Uterus (tissue), 4 donors: ENCODE measurements around the gene MGRN1. TPM values are rescaled to one million over a fixed set of nuclear protein-coding genes. Genes with fewer than 3 reads are reported as not detected.
"Not testable (repeated sequence)": the region's sequence is repeated elsewhere in the genome, so short reads cannot be mapped to it uniquely, and the experiment has no call there.

Source experiments
- DNase-seq, 2 donors: peaks; one replicate each; pipeline ENCODE4 v3.0.0-alpha.2; 2019 to 2020
- H3K27ac ChIP-seq, 2 donors: fragments of 200-600 bp; sonication (generic); 1 replicate in 1 of 2; 2 replicates in 1 of 2; pipeline ENCODE4 v1.5.1; 2016 to 2018
- H3K27me3 ChIP-seq, 2 donors: fragments of 200-600 bp; sonication (generic); one replicate each; pipeline ENCODE4 v1.5.1; 2018 to 2019; ENCODE audit warnings: control low read depth in 1 of 2
- H3K36me3 ChIP-seq, 2 donors: fragments of 200-600 bp; sonication (generic); one replicate each; pipeline ENCODE4 v1.5.1; 2019; ENCODE audit warnings: control low read depth in 1 of 2
- H3K4me1 ChIP-seq, 2 donors: fragments of 200-600 bp; sonication (generic); one replicate each; pipeline ENCODE4 v1.5.1; 2018 to 2019; ENCODE audit warnings: control low read depth in 1 of 2
- H3K4me3 ChIP-seq, 2 donors: fragments of 200-600 bp; sonication (generic); 1 replicate in 1 of 2; 2 replicates in 1 of 2; pipeline ENCODE4 v1.5.1; 2018 to 2019; ENCODE audit warnings: mild to moderate bottlenecking in 1 of 2
- H3K9me3 ChIP-seq, 2 donors: fragments of 200-600 bp; sonication (generic); one replicate each; pipeline ENCODE4 v1.5.1; 2019; ENCODE audit warnings: control low read depth in 1 of 2
- POLR2A ChIP-seq, 2 donors: fragments of 450-650 bp; IDR thresholded peaks; one replicate each; pipeline ENCODE4 v1.6.1; 2016; ENCODE audit warnings: antibody characterized with exemption in 2 of 2, mild to moderate bottlenecking in 1 of 2, moderate library complexity in 1 of 2
- intact Hi-C: fragments of 100-400 bp; cut with DNase I; formaldehyde crosslinking; loops from one replicate; pipeline ENCODE4 v1.15.1; 2023; ENCODE audit warnings: low total_unique reads
- microRNA-seq: library from miRNA; unstranded; fragments of <30 nt; microRNA quantifications from one replicate; pipeline ENCODE4, GENCODE V29; 2016; ENCODE audit warnings: borderline microRNAs expressed, borderline replicate concordance
- small RNA-seq: library from RNA; depleted of rRNA; stranded (forward); fragments of <200 nt; gene quantifications from one replicate; pipeline ENCODE3, GENCODE V24; 2016
- total RNA-seq, 4 donors: library from RNA; depleted of rRNA in 3 of 4; stranded (reverse); fragments of >200 nt in 3 of 4; gene quantifications; one replicate each; pipeline versions ENCODE4 v1.1.0 to v1.2.4, GENCODE V29; 2014 to 2023
- TF ChIP-seq, protein P1 (sequence below), 4 experiments: fragments of 200-600 bp in 2 of 4; fragments of 450-650 bp in 2 of 4; sonication (generic) in 2 of 4; IDR thresholded peaks; one replicate each; pipeline ENCODE4 v1.5.1; 2016 to 2019; ENCODE audit warnings: antibody characterized with exemption in 4 of 4, mild to moderate bottlenecking in 2 of 4, moderate library complexity in 1 of 4
- donor health status: DM: yes; HTN: yes; CAD: no.

MGRN1 gene
- total RNA-seq, 4 donors from 2014 or later: 19.0 to 107 (median 68.6) TPM

DNA sequence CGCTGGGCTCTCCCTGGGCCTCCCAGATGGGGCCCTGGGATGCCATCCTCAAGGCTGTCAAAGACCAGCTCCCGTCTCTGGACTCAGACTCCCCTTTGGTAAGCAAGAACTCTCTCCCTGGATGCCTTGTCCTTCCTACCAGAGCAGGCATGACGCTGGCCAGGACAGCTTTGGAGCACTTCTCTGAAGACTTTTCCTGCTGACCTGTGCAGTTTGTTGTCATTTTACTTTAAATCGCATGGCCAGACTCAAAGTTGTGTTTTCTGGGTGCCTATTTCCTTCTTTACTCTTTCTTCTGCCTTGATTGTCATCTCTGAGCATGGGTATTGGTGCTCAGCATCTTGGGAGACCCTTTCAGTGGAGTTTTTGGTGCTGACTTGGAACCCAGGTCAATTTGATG, 111.9 kb downstream of the MGRN1 start:
- intact Hi-C loops: no loop called here
- Histone ChIP-seq H3K4me1 (peaks cover 0 to 4% of the 10 kb centered on the region in 2 donors), H3K27ac (no peak overlapping the region), H3K4me3 (no peak overlapping the region), H3K27me3 (no peaks in the 10 kb centered on the region), H3K36me3 (no peaks in the 10 kb centered on the region), H3K9me3 (no peaks in the 10 kb centered on the region)
- DNase-seq: no peak
- TF ChIP-seq, protein P1, sequence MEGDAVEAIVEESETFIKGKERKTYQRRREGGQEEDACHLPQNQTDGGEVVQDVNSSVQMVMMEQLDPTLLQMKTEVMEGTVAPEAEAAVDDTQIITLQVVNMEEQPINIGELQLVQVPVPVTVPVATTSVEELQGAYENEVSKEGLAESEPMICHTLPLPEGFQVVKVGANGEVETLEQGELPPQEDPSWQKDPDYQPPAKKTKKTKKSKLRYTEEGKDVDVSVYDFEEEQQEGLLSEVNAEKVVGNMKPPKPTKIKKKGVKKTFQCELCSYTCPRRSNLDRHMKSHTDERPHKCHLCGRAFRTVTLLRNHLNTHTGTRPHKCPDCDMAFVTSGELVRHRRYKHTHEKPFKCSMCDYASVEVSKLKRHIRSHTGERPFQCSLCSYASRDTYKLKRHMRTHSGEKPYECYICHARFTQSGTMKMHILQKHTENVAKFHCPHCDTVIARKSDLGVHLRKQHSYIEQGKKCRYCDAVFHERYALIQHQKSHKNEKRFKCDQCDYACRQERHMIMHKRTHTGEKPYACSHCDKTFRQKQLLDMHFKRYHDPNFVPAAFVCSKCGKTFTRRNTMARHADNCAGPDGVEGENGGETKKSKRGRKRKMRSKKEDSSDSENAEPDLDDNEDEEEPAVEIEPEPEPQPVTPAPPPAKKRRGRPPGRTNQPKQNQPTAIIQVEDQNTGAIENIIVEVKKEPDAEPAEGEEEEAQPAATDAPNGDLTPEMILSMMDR (IDR thresholded peaks at IDR 0.05): no peak
- no peak for TF ChIP-seq POLR2A (IDR thresholded peaks at IDR 0.05)

DNA sequence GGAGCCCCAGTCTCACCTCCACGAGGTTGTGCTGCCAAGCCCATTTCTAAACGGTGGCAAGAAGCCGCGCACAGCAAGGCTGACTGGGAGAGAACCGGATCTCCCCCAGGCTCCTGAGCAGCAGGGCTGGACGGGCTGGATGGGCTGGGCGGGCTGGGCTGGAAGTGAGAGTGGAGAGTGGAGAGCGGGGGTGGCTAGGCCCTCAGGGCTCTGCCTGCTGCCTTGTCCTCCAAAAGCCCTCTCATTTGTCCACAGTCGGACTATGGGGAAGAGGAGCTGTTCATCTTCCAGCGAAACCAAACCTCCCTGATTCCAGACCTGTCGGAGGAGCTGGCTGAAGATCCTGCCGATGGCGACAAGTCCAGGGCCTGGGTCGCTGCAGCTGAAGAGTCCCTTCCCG, 112.9 kb downstream of the MGRN1 start:
- Histone ChIP-seq H3K9me3 (no peaks in the 10 kb centered on the region), H3K27me3 (no peaks in the 10 kb centered on the region), H3K27ac (no peak overlapping the region), H3K36me3 (no peaks in the 10 kb centered on the region), H3K4me1 (peaks cover 0 to 4% of the 10 kb centered on the region in 2 donors), H3K4me3 (no peak overlapping the region)
- DNase-seq: no peak
- TF ChIP-seq, protein P1 (IDR thresholded peaks at IDR 0.05): no peak
- no peak for TF ChIP-seq POLR2A (IDR thresholded peaks at IDR 0.05)
- intact Hi-C loops: no loop called here

DNA sequence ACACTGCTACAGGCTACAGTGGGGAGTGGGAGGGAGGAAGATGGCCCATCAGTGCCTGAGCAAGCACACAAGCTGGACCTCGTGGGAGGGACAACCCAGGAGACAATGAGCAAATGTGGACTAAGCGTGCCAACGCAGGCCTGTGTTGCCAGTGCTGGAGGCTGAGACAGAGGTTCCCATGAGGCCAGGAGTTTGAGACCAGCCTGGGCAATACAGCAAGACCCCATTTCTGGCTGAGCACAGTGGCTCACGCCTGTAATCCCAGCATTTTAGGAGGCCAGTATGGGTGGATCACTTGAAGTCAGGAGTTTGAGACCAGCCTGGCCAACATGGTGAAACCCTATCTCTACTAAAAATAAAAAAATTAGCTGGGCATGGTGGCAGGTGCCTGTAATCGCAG, 113.7 kb downstream of the MGRN1 start:
- H3K4me1 ChIP-seq, H3K4me3 ChIP-seq, H3K36me3 ChIP-seq, H3K27ac ChIP-seq, intact Hi-C loops, DNase-seq, H3K9me3 ChIP-seq, H3K27me3 ChIP-seq: not testable (repeated sequence)

Small RNAs within 50 kb of the gene (microRNA-seq; reads per million reads assigned to microRNA genes)
- not detected for gene MIR6769A

Small RNAs within 50 kb of the gene (small RNA-seq; reads per million reads assigned to genes)
- gene MIR6769A (0.18 reads per million), gene RN7SL850P (not detected)

Other genes with a start within 250 kb of the MGRN1 start
- gene CORO7, start 208.2 kb upstream of the MGRN1 start, total RNA-seq: 10 to 100 TPM; 13.8 to 52.1 (median 30.0) TPM
- gene DNAJA3, start 199.0 kb upstream of the MGRN1 start, total RNA-seq: 10 to 100 TPM; 13.8 to 44.9 (median 36.4) TPM
- 100 to 1,000 TPM in 1 of 4 donors, 10 to 100 TPM in 3; 37.0 to 320 (median 59.3) TPM for gene NMRAL1, start 150.2 kb upstream of the MGRN1 start, total RNA-seq
- 10 to 100 TPM; 13.2 to 43.1 (median 34.1) TPM for gene HMOX2, start 148.4 kb upstream of the MGRN1 start, total RNA-seq
- 10 to 100 TPM in 2 of 4 donors, 1 to 10 TPM in 2; 5.0 to 40.6 (median 11.1) TPM for gene CDIP1, start 86.1 kb upstream of the MGRN1 start, total RNA-seq
- under 1 TPM in 3 of 4 donors, not detected in 1; 0.26 to 0.35 (median 0.30) TPM for gene C16orf96, start 68.5 kb upstream of the MGRN1 start, total RNA-seq
- gene UBALD1, start 9.9 kb upstream of the MGRN1 start, total RNA-seq: 10 to 100 TPM in 2 of 4 donors, 1 to 10 TPM in 1, not detected in 1; 2.8 to 31.1 (median 23.5) TPM
- 10 to 100 TPM; 15.4 to 48.3 (median 33.1) TPM for gene NUDT16L1, start 68.7 kb downstream of the MGRN1 start, total RNA-seq
- gene ANKS3, start 109.4 kb downstream of the MGRN1 start, total RNA-seq: 10 to 100 TPM in 3 of 4 donors, 1 to 10 TPM in 1; 2.4 to 51.7 (median 33.1) TPM
- 1 to 10 TPM in 1 of 4 donors, under 1 TPM in 1, not detected in 2; 0.67 to 3.5 TPM for gene DNAAF8, start 109.7 kb downstream of the MGRN1 start, total RNA-seq
- gene ZNF500, start 142.3 kb downstream of the MGRN1 start, total RNA-seq: 10 to 100 TPM; 11.0 to 31.2 (median 20.2) TPM
- not detected for gene SEPTIN12, start 163.5 kb downstream of the MGRN1 start, total RNA-seq
- 1 to 10 TPM in 1 of 4 donors, not detected in 3; 4.6 TPM for gene SMIM22, start 170.5 kb downstream of the MGRN1 start, total RNA-seq
- 10 to 100 TPM in 3 of 4 donors, 1 to 10 TPM in 1; 7.9 to 70.6 (median 21.5) TPM for gene ROGDI, start 177.8 kb downstream of the MGRN1 start, total RNA-seq
- 10 to 100 TPM; 26.6 to 86.3 (median 47.1) TPM for gene GLYR1, start 222.5 kb downstream of the MGRN1 start, total RNA-seq
- 10 to 100 TPM in 3 of 4 donors, 1 to 10 TPM in 1; 4.9 to 56.2 (median 33.4) TPM for gene UBN1, start 222.7 kb downstream of the MGRN1 start, total RNA-seq